RWPE2 (cell line): Measurements from ENCODE around the gene PIAS3.

Source experiments
- ATAC-seq: fragments of 200-7000 bp; cut with Tn5 transposase; 3 replicates; pipeline ENCODE4 v1.9.1; 2021; ENCODE audit warnings: low read depth
- DNase-seq: peaks from one replicate; pipeline ENCODE4 v3.0.0-alpha.2; 2020; ENCODE audit warnings: low spot score
- H3K27ac ChIP-seq: fragments of 450-650 bp; 2 replicates; pipeline ENCODE4 v1.5.1; 2017; ENCODE audit warnings: mild to moderate bottlenecking; ENCODE audit not compliant: poor library complexity, severe bottlenecking
- H3K27me3 ChIP-seq: fragments of 250-450 bp; sonication (Bioruptor Pico); 2 replicates; pipeline ENCODE4 v1.5.1; 2021; ENCODE audit warnings: mild to moderate bottlenecking, moderate library complexity; ENCODE audit not compliant: insufficient read depth, poor library complexity, severe bottlenecking
- H3K36me3 ChIP-seq: fragments of 250-450 bp; sonication (Bioruptor Pico); 2 replicates; pipeline ENCODE4 v1.5.1; 2020; ENCODE audit warnings: low read depth, mild to moderate bottlenecking, moderate library complexity
- H3K4me1 ChIP-seq: fragments of 250-450 bp; sonication (Bioruptor Pico); 2 replicates; pipeline ENCODE4 v1.5.1; 2021; ENCODE audit warnings: mild to moderate bottlenecking, moderate library complexity; ENCODE audit not compliant: insufficient read depth, poor library complexity, severe bottlenecking
- H3K4me3 ChIP-seq: fragments of 250-450 bp; sonication (Bioruptor Pico); 2 replicates; pipeline ENCODE4 v1.5.1; 2021; ENCODE audit warnings: mild to moderate bottlenecking, moderate library complexity; ENCODE audit not compliant: severe bottlenecking
- H3K9me3 ChIP-seq: fragments of 250-450 bp; sonication (Bioruptor Pico); 2 replicates; pipeline ENCODE4 v1.5.1; 2021; ENCODE audit warnings: mild to moderate bottlenecking, moderate library complexity; ENCODE audit not compliant: severe bottlenecking
- CTCF ChIP-seq: fragments of 450-650 bp; IDR thresholded peaks from one replicate; pipeline ENCODE4 v1.5.1; 2017; ENCODE audit warnings: mild to moderate bottlenecking, moderate library complexity; ENCODE audit not compliant: poor library complexity, severe bottlenecking

PIAS3 gene

GRCh38 chr1:145879775-145880174 is 20.9 kb upstream of the PIAS3 start:
- Histone ChIP-seq H3K27me3 (no peaks in the 10 kb centered on the region), H3K36me3 (no peaks in the 10 kb centered on the region), H3K4me1 (peaks cover 6% of the 10 kb centered on the region), H3K9me3 (no peaks in the 10 kb centered on the region), H3K27ac (no peak overlapping the region), H3K4me3 (no peak overlapping the region)
- TF ChIP-seq CTCF = no peak
- ATAC-seq (no peak), DNase-seq (no peak)

- Histone ChIP-seq H3K9me3 (no peaks in the 10 kb centered on the region), H3K27ac (no peak overlapping the region), H3K27me3 (no peaks in the 10 kb centered on the region), H3K4me3 (no peak overlapping the region), H3K4me1 (peaks cover 6% of the 10 kb centered on the region), H3K36me3 (no peaks in the 10 kb centered on the region)
- no peak for DNase-seq
- ATAC-seq = peak; percentile 77
- no peak for TF ChIP-seq CTCF
Measured at GRCh38 chr1:145878724-145879123, 19.8 kb upstream of the PIAS3 start.

- no peak overlapping the region for H3K4me3 ChIP-seq
- ATAC-seq (peak; percentile 31; the same call in 2 of the 3 replicates), DNase-seq (no peak)
- H3K36me3 ChIP-seq = no peaks in the 10 kb centered on the region
- no peak overlapping the region for H3K27ac ChIP-seq
- no peaks in the 10 kb centered on the region for H3K9me3 ChIP-seq
- no peak for TF ChIP-seq CTCF
- H3K27me3 ChIP-seq = no peaks in the 10 kb centered on the region
- peaks cover 6% of the 10 kb centered on the region for H3K4me1 ChIP-seq
Measured at GRCh38 chr1:145877923-145878486, 19.1 kb upstream of the PIAS3 start.

- no peak overlapping the region for H3K4me3 ChIP-seq
- no peak for TF ChIP-seq CTCF
- ATAC-seq (no peak), DNase-seq (no peak)
- peaks cover 6% of the 10 kb centered on the region for H3K4me1 ChIP-seq
- no peaks in the 10 kb centered on the region for H3K36me3 ChIP-seq
- H3K27ac ChIP-seq = no peak overlapping the region
- no peaks in the 10 kb centered on the region for H3K27me3 ChIP-seq
- H3K9me3 ChIP-seq = no peaks in the 10 kb centered on the region
Measured at GRCh38 chr1:145874646-145875045, 15.8 kb upstream of the PIAS3 start.

GRCh38 chr1:145871994-145872924 is 13.4 kb upstream of the PIAS3 start:
- peak; percentile 49; the same call in 2 of the 3 replicates for ATAC-seq
- Histone ChIP-seq H3K27me3 (no peaks in the 10 kb centered on the region), H3K4me1 (no peaks in the 10 kb centered on the region), H3K27ac (no peak overlapping the region), H3K4me3 (no peak overlapping the region), H3K36me3 (no peaks in the 10 kb centered on the region), H3K9me3 (no peaks in the 10 kb centered on the region)
- no peak for TF ChIP-seq CTCF
- DNase-seq = no peak
